ENCODE data around the gene LSM6. TPM values are rescaled to one million over a fixed set of nuclear protein-coding genes. Genes with fewer than 3 reads are reported as not detected.

The LSM6 gene
- total and polyA plus RNA-seq, 2 donors from 2014 or later: 24.3 to 36.7 TPM

GRCh38 chr4:146236216-146236615 is 60.7 kb downstream of the LSM6 start:
- Histone ChIP-seq H3K4me1 (ENCODE audit: control insufficient read depth in 2 of 3, insufficient read depth in 2 of 3, low read depth in 1 of 3, low read length in 3 of 3) (no peaks in the 10 kb centered on the region), H3K4me3 (ENCODE audit: low read length in 3 of 3) (no peak overlapping the region), H3K9me3 (ENCODE audit: control insufficient read depth in 2 of 3, insufficient read depth in 1 of 3, low read length in 3 of 3) (peaks cover 0 to 4% (median 0%) of the 10 kb centered on the region in 3 donors), H3K36me3 (ENCODE audit: control insufficient read depth in 2 of 3, insufficient read depth in 3 of 3, low read length in 3 of 3) (no peaks in the 10 kb centered on the region), H3K27ac (ENCODE audit: low read depth in 2 of 2, low read length in 2 of 2) (no peak overlapping the region), H3K27me3 (ENCODE audit: control insufficient read depth, insufficient read depth, low read length) (no peaks in the 10 kb centered on the region), H3K9ac (ENCODE audit: low read length in 3 of 3) (no peak overlapping the region)
- no peak for DNase-seq
- TF ChIP-seq, protein P1, sequence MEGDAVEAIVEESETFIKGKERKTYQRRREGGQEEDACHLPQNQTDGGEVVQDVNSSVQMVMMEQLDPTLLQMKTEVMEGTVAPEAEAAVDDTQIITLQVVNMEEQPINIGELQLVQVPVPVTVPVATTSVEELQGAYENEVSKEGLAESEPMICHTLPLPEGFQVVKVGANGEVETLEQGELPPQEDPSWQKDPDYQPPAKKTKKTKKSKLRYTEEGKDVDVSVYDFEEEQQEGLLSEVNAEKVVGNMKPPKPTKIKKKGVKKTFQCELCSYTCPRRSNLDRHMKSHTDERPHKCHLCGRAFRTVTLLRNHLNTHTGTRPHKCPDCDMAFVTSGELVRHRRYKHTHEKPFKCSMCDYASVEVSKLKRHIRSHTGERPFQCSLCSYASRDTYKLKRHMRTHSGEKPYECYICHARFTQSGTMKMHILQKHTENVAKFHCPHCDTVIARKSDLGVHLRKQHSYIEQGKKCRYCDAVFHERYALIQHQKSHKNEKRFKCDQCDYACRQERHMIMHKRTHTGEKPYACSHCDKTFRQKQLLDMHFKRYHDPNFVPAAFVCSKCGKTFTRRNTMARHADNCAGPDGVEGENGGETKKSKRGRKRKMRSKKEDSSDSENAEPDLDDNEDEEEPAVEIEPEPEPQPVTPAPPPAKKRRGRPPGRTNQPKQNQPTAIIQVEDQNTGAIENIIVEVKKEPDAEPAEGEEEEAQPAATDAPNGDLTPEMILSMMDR (IDR thresholded peaks at IDR 0.05; ENCODE audit: borderline replicate concordance, extremely low read depth, insufficient read depth): no peak
- no peak for FAIRE-seq
- intact Hi-C loops (cut with DNase I): no loop called here

DNA sequence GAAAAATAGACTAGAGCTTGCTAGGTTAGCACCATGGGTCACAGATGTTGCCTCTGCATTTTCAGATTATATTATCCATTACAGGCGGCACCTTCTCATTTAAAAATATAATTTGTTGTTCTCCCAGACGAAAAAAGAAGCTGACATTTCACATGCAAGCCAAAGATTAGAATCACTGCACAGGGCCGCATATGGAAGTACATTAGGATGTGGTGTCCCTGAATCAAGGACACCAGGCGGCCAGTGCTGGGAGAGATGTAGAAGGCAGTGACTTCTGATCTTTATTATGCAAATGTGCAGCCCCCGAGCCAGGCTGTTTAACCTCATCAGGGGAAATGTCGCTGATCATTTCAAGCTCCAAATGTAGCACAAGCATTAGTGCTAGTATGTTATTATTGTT is 61.6 kb downstream of the LSM6 start:
- Histone ChIP-seq H3K4me3 (ENCODE audit: low read length in 3 of 3) (no peak overlapping the region), H3K4me1 (ENCODE audit: control insufficient read depth in 2 of 3, insufficient read depth in 2 of 3, low read depth in 1 of 3, low read length in 3 of 3) (peaks cover 0 to 4% (median 0%) of the 10 kb centered on the region in 3 donors), H3K27me3 (ENCODE audit: control insufficient read depth, insufficient read depth, low read length) (no peaks in the 10 kb centered on the region), H3K9ac (ENCODE audit: low read length in 3 of 3) (no peak overlapping the region), H3K27ac (ENCODE audit: low read depth in 2 of 2, low read length in 2 of 2) (no peak overlapping the region), H3K9me3 (ENCODE audit: control insufficient read depth in 2 of 3, insufficient read depth in 1 of 3, low read length in 3 of 3) (peaks cover 0 to 2% (median 0%) of the 10 kb centered on the region in 3 donors), H3K36me3 (ENCODE audit: control insufficient read depth in 2 of 3, insufficient read depth in 3 of 3, low read length in 3 of 3) (no peaks in the 10 kb centered on the region)
- intact Hi-C loops (cut with DNase I): no loop called here
- TF ChIP-seq, protein P1 (IDR thresholded peaks at IDR 0.05; ENCODE audit: borderline replicate concordance, extremely low read depth, insufficient read depth): no peak
- DNase-seq (no peak), FAIRE-seq (no peak)

DNA sequence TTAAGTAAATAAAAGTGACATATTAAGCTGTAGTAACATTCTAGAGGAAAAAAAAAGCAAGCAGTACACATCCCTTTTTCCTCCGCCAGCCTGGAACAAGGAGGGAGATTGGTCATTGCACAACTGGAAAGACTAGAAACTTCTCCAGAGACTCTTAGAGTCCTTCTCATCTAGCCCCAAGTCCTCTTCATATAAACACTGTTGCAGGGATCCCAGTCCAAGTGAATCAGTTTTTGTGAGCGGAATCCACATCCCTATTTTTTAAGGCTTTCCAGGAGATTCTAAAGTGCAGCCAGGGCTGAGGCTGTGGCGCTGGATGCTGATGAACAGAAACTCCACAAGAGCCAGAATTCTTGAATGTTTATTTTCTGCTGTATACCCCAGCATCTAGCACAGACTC is 62.6 kb downstream of the LSM6 start:
- no peak for FAIRE-seq
- intact Hi-C loops (cut with DNase I): no loop called here
- H3K4me3 ChIP-seq (ENCODE audit: low read length in 3 of 3): no peak overlapping the region
- TF ChIP-seq, protein P1 (IDR thresholded peaks at IDR 0.05; ENCODE audit: borderline replicate concordance, extremely low read depth, insufficient read depth): no peak
- no peak for DNase-seq
- no peaks in the 10 kb centered on the region for H3K27me3 ChIP-seq (ENCODE audit: control insufficient read depth, insufficient read depth, low read length)
- no peaks in the 10 kb centered on the region for H3K36me3 ChIP-seq (ENCODE audit: control insufficient read depth in 2 of 3, insufficient read depth in 3 of 3, low read length in 3 of 3)
- no peak overlapping the region for H3K27ac ChIP-seq (ENCODE audit: low read depth in 2 of 2, low read length in 2 of 2)
- no peaks in the 10 kb centered on the region for H3K9me3 ChIP-seq (ENCODE audit: control insufficient read depth in 2 of 3, insufficient read depth in 1 of 3, low read length in 3 of 3)
- H3K9ac ChIP-seq (ENCODE audit: low read length in 3 of 3): no peak overlapping the region
- peaks cover 0 to 4% (median 0%) of the 10 kb centered on the region in 3 donors for H3K4me1 ChIP-seq (ENCODE audit: control insufficient read depth in 2 of 3, insufficient read depth in 2 of 3, low read depth in 1 of 3, low read length in 3 of 3)

Other genes with a start within 250 kb of the LSM6 start
- gene ZNF827, start 236.9 kb upstream of the LSM6 start, total RNA-seq: 22.6 TPM
- 3.5 TPM for gene ZNF827, start 236.9 kb upstream of the LSM6 start, polyA plus RNA-seq (ENCODE audit: insufficient read depth, low read depth, low replicate concordance)
- 0.66 TPM for gene REELD1, start 38.8 kb downstream of the LSM6 start, total RNA-seq
- 0.58 TPM for gene REELD1, start 38.8 kb downstream of the LSM6 start, polyA plus RNA-seq (ENCODE audit: insufficient read depth, low read depth, low replicate concordance)